Endothelial cell of umbilical vein (primary cell): Measurements from ENCODE around the gene C9orf152.

Source experiments
- EZH2 ChIP-seq: IDR thresholded peaks from 2 replicates; pipeline ENCODE4 v1.6.1; 2012; ENCODE audit warnings: borderline replicate concordance, low read depth, mild to moderate bottlenecking, moderate library complexity, low read length, inconsistent platforms; ENCODE audit not compliant: severe bottlenecking
- FOS ChIP-seq: IDR thresholded peaks from 2 replicates; pipeline ENCODE4 v1.6.1; 2011; ENCODE audit warnings: mild to moderate bottlenecking, low read length, moderate library complexity, borderline replicate concordance; ENCODE audit not compliant: insufficient read depth
- GATA2 ChIP-seq: IDR thresholded peaks from 2 replicates; pipeline ENCODE4 v1.7.0; 2011; ENCODE audit warnings: low read depth, mild to moderate bottlenecking, moderate library complexity, mixed read lengths, low read length; ENCODE audit not compliant: insufficient read length, insufficient read depth
- JUN ChIP-seq: IDR thresholded peaks from 2 replicates; pipeline ENCODE4 v1.6.1; 2011; ENCODE audit warnings: borderline replicate concordance, low read depth; ENCODE audit not compliant: insufficient read length, insufficient read depth
- POLR2A ChIP-seq: IDR thresholded peaks from 2 replicates; pipeline ENCODE4 v1.6.1; 2012; ENCODE audit warnings: low read depth, mild to moderate bottlenecking, control low read depth, low read length
- POLR2AphosphoS5 ChIP-seq: IDR thresholded peaks from 2 replicates; pipeline ENCODE4 v1.6.1; 2012; ENCODE audit warnings: low read depth, mild to moderate bottlenecking, control low read depth, low read length, moderate library complexity; ENCODE audit not compliant: insufficient read depth
- TF ChIP-seq, protein P1 (sequence below), 2 donors: IDR thresholded peaks; 1 replicate in 1 of 2; 2 replicates in 1 of 2; pipeline ENCODE4 v1.5.1; 2011; ENCODE audit warnings: low read length in 2 of 2, mild to moderate bottlenecking in 2 of 2, moderate library complexity in 2 of 2, control low read depth in 1 of 2, inconsistent platforms in 1 of 2, low read depth in 1 of 2; ENCODE audit not compliant: insufficient read depth in 1 of 2; ENCODE audit errors: extremely low read depth in 1 of 2

DNA sequence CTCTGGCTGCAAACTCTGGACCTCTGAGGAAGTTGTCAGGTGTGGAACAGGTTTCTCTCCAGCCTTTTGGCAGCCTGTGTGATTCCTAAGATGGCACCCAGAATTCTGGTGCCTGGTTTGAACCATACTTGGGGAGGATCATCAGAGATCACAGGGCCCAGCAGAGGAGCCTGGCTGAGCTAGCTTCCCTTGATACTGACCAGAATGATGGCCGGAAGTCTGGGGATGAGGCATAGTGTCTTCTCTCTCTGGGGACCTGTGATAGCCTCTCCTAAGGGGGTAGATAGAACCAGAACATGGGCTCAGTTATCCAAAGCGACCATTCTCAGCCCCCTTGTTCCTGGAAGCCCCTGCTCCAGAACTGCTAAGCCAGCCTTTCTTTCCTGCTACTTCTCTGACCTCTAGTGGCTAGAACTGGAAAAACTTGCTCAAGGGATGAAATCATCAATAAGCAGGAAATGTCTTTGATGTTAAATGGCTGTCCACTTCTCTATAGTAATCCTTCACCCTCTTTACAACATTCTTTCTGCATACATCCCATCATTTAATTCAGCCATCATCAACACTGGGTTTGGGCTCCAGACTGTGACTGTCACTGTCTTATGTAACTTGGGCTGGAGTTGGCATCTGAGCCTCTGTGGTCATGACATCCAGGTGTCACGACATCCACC lies 55.1 kb downstream of the C9orf152 start:
- no peak for TF ChIP-seq POLR2A
- TF ChIP-seq, protein P1, sequence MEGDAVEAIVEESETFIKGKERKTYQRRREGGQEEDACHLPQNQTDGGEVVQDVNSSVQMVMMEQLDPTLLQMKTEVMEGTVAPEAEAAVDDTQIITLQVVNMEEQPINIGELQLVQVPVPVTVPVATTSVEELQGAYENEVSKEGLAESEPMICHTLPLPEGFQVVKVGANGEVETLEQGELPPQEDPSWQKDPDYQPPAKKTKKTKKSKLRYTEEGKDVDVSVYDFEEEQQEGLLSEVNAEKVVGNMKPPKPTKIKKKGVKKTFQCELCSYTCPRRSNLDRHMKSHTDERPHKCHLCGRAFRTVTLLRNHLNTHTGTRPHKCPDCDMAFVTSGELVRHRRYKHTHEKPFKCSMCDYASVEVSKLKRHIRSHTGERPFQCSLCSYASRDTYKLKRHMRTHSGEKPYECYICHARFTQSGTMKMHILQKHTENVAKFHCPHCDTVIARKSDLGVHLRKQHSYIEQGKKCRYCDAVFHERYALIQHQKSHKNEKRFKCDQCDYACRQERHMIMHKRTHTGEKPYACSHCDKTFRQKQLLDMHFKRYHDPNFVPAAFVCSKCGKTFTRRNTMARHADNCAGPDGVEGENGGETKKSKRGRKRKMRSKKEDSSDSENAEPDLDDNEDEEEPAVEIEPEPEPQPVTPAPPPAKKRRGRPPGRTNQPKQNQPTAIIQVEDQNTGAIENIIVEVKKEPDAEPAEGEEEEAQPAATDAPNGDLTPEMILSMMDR (IDR thresholded peaks at IDR 0.05; ENCODE audit: extremely low read depth in 1 of 2, insufficient read depth in 1 of 2, low read depth in 1 of 2, low read length in 2 of 2) = peak; percentile 63 to 65
- no peak for TF ChIP-seq POLR2AphosphoS5
- TF ChIP-seq JUN = no peak
- TF ChIP-seq EZH2 = no peak
- TF ChIP-seq FOS = no peak
- no peak for TF ChIP-seq GATA2
